Prostate gland (tissue), 2 donors: Measurements from ENCODE around the gene FKBP5. TPM values are rescaled to one million over a fixed set of nuclear protein-coding genes. Genes with fewer than 3 reads are reported as not detected.

Source experiments
- DNase-seq: peaks from one replicate; pipeline ENCODE4 v3.0.0-alpha.2; 2019; ENCODE audit warnings: low spot score
- H3K27ac ChIP-seq, 2 donors: fragments of 200-600 bp; sonication (generic); 2 replicates each; pipeline ENCODE4 v1.5.1; 2017 to 2019
- H3K27me3 ChIP-seq: fragments of 200-600 bp; sonication (generic); replicated peaks from 2 replicates; pipeline ENCODE4 v1.5.1; 2019; ENCODE audit not compliant: insufficient read depth
- H3K36me3 ChIP-seq, 2 donors: fragments of 200-600 bp; sonication (generic); 1 replicate in 1 of 2; 2 replicates in 1 of 2; pipeline versions ENCODE4 v1.5.1 to v1.8.1; 2017 to 2019
- H3K4me1 ChIP-seq: fragments of 200-600 bp; sonication (generic); replicated peaks from 2 replicates; pipeline ENCODE4 v1.5.1; 2019
- H3K4me3 ChIP-seq, 2 donors: fragments of 200-600 bp; sonication (generic); 2 replicates each; pipeline ENCODE4 v1.5.1; 2017 to 2019
- H3K9me3 ChIP-seq: fragments of 200-600 bp; sonication (generic); 2 replicates; pipeline ENCODE4 v1.5.1; 2017
- CTCF ChIP-seq, 4 experiments: fragments of 200-600 bp in 2 of 4; fragments of 450-650 bp in 2 of 4; sonication (generic) in 2 of 4; IDR thresholded peaks; 1 replicate in 3 of 4; 2 replicates in 1 of 4; pipeline ENCODE4 v1.5.1; 2016 to 2019; ENCODE audit warnings: antibody characterized with exemption in 4 of 4, mild to moderate bottlenecking in 2 of 4, moderate library complexity in 2 of 4
- POLR2A ChIP-seq: fragments of 450-650 bp; IDR thresholded peaks from one replicate; pipeline ENCODE4 v1.6.1; 2016; ENCODE audit warnings: antibody characterized with exemption, mild to moderate bottlenecking
- POLR2AphosphoS5 ChIP-seq: sonication (generic); formaldehyde crosslinking; IDR thresholded peaks from one replicate; pipeline ENCODE4 v1.6.1; 2017; ENCODE audit warnings: antibody characterized with exemption
- WGBS: methylation state at CpG from one replicate; pipeline ENCODE4 v1.1.5; 2018; 5-methylcytosine and 5-hydroxymethylcytosine counted together
- intact Hi-C: fragments of 100-400 bp; cut with DNase I; formaldehyde crosslinking; loops from one replicate; pipeline ENCODE4 v1.14.2; 2022
- total RNA-seq, 2 donors: library from RNA; depleted of rRNA; stranded (reverse); fragments of >200 nt; gene quantifications; one replicate each; pipeline ENCODE4 v1.1.0, GENCODE V29; 2016

The FKBP5 gene
- total RNA-seq, 2 donors from 2014 or later = 201 to 248 TPM

GRCh38 chr6:35642471-35643161, 46.1 kb downstream of the FKBP5 start:
- no peak overlapping the region for H3K4me3 ChIP-seq
- no peaks in the 10 kb centered on the region for H3K9me3 ChIP-seq
- H3K27ac ChIP-seq = peak overlapping the region in 1 of 2 donors; percentile 63
- H3K27me3 ChIP-seq = no peaks in the 10 kb centered on the region
- intact Hi-C loops = loop anchor here (10.0 kb wide), 1 partner anchor 118 kb away; no protein-coding TSS in a partner anchor
- TF ChIP-seq CTCF (IDR thresholded peaks at IDR 0.05) (no peak), POLR2AphosphoS5 (no peak), POLR2A (no peak)
- DNase-seq = no peak
- WGBS = 88% methylated on average over 1 of the region's 1 CpG
- H3K36me3 ChIP-seq = peaks cover 4 to 9% of the 10 kb centered on the region in 2 donors
- H3K4me1 ChIP-seq = peaks cover 3% of the 10 kb centered on the region

GRCh38 chr6:35640017-35640664, 48.6 kb downstream of the FKBP5 start:
- Histone ChIP-seq H3K36me3 (peaks cover 4 to 9% of the 10 kb centered on the region in 2 donors), H3K9me3 (no peaks in the 10 kb centered on the region), H3K4me1 (no peaks in the 10 kb centered on the region), H3K27ac (peak overlapping the region in 1 of 2 donors; percentile 63), H3K4me3 (no peak overlapping the region), H3K27me3 (no peaks in the 10 kb centered on the region)
- WGBS = 74% methylated on average over 6 of the region's 6 CpGs
- intact Hi-C loops = loop anchor here (10.0 kb wide), 1 partner anchor 115 kb away; no protein-coding TSS in a partner anchor
- TF ChIP-seq CTCF (IDR thresholded peaks at IDR 0.05) (no peak), POLR2AphosphoS5 (peak; percentile 62), POLR2A (no peak)
- peak; percentile 22 for DNase-seq

GRCh38 chr6:35638679-35639078, 50.0 kb downstream of the FKBP5 start:
- TF ChIP-seq POLR2A = no peak
- Histone ChIP-seq H3K27me3 (no peaks in the 10 kb centered on the region), H3K4me1 (no peaks in the 10 kb centered on the region), H3K9me3 (no peaks in the 10 kb centered on the region), H3K27ac (peak overlapping the region; percentile 6 to 57), H3K36me3 (peaks cover 4 to 9% of the 10 kb centered on the region in 2 donors), H3K4me3 (no peak overlapping the region)
- intact Hi-C loops = no loop called here
- WGBS = 96% methylated on average over 3 of the region's 3 CpGs
- no peak for DNase-seq

GRCh38 chr6:35637911-35638310, 50.8 kb downstream of the FKBP5 start:
- Histone ChIP-seq H3K27me3 (no peaks in the 10 kb centered on the region), H3K36me3 (peaks cover 4 to 9% of the 10 kb centered on the region in 2 donors), H3K27ac (peak overlapping the region; percentile 6 to 57), H3K9me3 (no peaks in the 10 kb centered on the region), H3K4me3 (no peak overlapping the region), H3K4me1 (no peaks in the 10 kb centered on the region)
- DNase-seq = no peak
- WGBS = 86% methylated on average over 1 of the region's 1 CpG
- intact Hi-C loops = no loop called here
- TF ChIP-seq POLR2AphosphoS5 (no peak), CTCF (IDR thresholded peaks at IDR 0.05) (no peak), POLR2A (no peak)

GRCh38 chr6:35635601-35636597, 52.8 kb downstream of the FKBP5 start:
- peak overlapping the region; percentile 20 to 57 for H3K27ac ChIP-seq
- H3K4me3 ChIP-seq = no peak overlapping the region
- DNase-seq = no peak
- 67% methylated on average over 4 of the region's 4 CpGs for WGBS
- H3K27me3 ChIP-seq = no peaks in the 10 kb centered on the region
- intact Hi-C loops = no loop called here
- H3K36me3 ChIP-seq = peaks cover 2% of the 10 kb centered on the region in 2 donors
- H3K9me3 ChIP-seq = no peaks in the 10 kb centered on the region
- TF ChIP-seq POLR2A (no peak), POLR2AphosphoS5 (no peak), CTCF (IDR thresholded peaks at IDR 0.05) (no peak)
- peaks cover 3% of the 10 kb centered on the region for H3K4me1 ChIP-seq
